GM18508 (cell line): ENCODE measurements around the gene TEC.
A peak's percentile ranks its signal among the peaks of the same experiment; 100 is the strongest.

Source experiments
- ATAC-seq: cut with Tn5 transposase; IDR thresholded peaks from one replicate; pipeline ENCODE4 v1.9.1; 2021; ENCODE audit warnings: moderate number of reproducible peaks; ENCODE audit not compliant: insufficient read depth, unreplicated experiment

Gene TEC

GRCh38 chr4:48131736-48132135 is 137.9 kb downstream of the TEC start:
- no peak for ATAC-seq

GRCh38 chr4:48130100-48130499 is 139.5 kb downstream of the TEC start:
- no peak for ATAC-seq

DNA sequence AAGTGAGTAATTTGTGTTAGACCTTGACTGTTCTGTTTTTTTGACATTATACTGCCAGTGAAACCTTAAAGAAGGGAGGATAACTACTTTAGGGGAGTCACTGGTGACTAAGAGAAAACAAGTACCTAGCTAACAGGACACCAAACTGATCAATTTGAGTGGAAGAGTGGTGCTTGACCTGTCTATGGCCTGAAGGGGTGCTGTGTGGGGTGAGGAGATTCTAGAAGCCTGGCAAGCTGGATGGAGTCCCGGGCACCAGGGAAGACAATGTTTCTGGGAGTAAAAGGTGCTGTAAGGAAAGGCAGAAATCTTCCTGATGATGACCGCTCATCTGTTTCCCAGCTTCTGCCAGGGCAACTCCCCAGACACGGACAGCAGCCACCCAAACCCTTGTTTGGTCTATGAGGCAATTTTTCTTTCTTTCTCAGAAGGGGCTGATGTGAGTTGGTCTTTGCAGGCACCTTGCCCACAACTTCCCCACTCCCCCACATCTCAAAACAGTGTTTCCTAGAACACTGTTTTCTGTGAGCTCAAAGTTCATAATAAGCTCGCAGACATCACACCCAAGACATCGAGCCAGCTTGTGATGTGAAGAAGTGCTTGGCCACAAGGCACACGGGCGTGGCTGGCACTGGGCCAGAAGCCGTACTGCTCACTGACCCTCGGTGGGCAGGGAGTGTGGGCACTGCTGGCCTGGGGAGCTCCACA is 140.2 kb downstream of the TEC start:
- no peak for ATAC-seq

- ATAC-seq: peak; percentile 88
These were observed 141.8 kb downstream of the TEC start for GRCh38 chr4:48127682-48128404.

GRCh38 chr4:48127231-48127630 is 142.4 kb downstream of the TEC start:
- ATAC-seq: no peak

DNA sequence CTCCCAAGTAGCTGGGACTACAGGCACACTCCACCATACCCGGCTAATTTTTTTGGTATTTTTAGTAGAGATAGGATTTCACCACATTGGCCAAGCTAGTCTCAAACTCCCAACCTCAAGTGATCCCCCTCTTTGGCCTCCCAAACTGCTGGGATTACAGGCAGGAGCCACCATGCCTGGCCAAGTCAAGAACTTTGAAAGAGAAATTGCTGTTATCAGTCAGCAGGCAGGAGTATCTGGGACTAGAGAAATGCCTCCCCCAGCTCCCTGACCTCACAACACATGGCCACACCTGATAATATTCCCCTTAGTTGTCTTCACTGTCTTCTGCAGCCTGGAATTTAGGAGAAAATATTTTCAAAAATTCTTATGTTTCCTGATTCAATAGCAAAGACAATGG is 143.0 kb downstream of the TEC start:
- ATAC-seq: no peak

- ATAC-seq: no peak
These were observed 144.8 kb downstream of the TEC start for GRCh38 chr4:48124870-48125269.

- no peak for ATAC-seq
These were observed 146.9 kb downstream of the TEC start for GRCh38 chr4:48122756-48123155.

DNA sequence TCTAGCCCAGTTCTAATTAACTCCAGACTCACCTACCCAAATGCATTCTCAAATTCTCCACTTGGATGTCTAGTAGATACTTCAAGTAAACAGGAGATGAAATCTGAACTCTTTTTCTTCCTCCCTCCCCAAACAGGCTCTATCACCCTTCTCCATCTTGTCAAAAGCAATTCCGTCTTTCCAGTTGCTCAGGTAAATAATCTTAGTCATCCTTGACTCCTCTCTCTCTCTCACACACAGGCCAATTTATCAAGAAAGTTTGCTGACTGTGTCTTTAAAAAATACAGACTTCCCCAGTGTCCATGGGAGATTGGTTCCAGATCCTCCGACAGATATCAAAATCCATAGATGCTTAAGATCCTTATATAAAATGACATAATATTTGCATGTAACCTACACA is 148.5 kb downstream of the TEC start:
- no peak for ATAC-seq

- ATAC-seq: no peak
These were observed 149.5 kb downstream of the TEC start for GRCh38 chr4:48120132-48120531.

DNA sequence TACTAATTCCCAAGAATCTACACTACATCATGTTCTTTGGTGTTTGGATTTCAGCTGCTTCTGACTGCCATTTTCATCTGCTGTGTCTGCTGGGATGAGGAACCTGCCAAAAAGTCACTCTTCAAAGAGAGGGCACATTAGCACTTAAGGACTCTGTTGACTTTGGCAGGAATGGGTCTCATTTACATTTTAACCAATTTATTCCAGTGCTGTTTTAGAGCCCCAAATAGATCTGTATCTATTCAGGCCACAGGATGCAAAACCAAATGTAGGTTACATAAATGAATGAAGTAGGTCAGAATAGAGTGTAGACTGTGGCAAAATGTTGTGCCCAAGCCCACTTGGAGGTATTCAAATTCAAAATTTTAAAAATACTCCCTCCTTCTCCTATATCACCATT is 150.0 kb downstream of the TEC start:
- ATAC-seq: no peak

DNA sequence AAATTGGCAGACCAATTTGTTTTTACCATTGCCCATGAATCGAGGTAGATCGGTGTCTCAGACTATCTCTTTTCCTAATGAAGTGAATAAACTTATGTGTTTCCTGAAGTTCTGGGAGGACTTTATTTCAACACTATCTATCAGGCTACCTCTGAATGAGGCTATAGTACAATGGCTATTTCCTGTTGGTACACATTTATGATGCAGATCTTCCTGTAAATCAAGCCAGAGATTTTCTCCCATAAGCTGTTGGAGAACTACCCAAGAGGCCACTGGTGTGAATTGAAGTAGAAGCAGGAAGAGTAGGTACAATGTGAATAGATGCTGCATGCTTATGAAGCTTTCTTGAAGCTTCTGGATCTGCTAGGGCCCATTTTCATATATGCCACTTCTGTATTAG is 151.6 kb downstream of the TEC start:
- ATAC-seq: no peak

DNA sequence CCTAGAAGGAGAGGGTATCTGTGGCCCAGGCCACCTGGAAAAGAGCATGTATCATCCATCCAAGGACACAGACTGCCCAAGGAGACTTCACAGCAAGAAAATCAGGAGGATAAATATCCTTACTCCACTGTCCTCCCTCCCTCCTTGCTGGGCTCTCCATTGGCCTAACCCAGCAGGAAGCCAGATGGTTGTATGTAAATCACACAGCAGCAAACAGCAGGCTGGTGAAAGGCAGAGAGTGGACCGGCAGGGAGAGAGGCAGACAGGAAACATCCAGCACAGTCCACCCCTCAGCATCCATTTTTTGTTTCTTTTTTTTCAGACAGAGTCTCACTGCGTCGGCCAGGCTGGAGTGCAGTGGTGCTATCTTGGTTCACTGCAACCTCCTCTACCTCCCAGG is 153.1 kb downstream of the TEC start:
- no peak for ATAC-seq

GRCh38 chr4:48114412-48114811 is 155.2 kb downstream of the TEC start:
- ATAC-seq: no peak

GRCh38 chr4:48112017-48112667 is 157.5 kb downstream of the TEC start:
- no peak for ATAC-seq

GRCh38 chr4:48110452-48110978 is 159.1 kb downstream of the TEC start:
- ATAC-seq: no peak

- ATAC-seq: peak; percentile 65
These were observed 160.0 kb downstream of the TEC start for GRCh38 chr4:48109413-48110263.

DNA sequence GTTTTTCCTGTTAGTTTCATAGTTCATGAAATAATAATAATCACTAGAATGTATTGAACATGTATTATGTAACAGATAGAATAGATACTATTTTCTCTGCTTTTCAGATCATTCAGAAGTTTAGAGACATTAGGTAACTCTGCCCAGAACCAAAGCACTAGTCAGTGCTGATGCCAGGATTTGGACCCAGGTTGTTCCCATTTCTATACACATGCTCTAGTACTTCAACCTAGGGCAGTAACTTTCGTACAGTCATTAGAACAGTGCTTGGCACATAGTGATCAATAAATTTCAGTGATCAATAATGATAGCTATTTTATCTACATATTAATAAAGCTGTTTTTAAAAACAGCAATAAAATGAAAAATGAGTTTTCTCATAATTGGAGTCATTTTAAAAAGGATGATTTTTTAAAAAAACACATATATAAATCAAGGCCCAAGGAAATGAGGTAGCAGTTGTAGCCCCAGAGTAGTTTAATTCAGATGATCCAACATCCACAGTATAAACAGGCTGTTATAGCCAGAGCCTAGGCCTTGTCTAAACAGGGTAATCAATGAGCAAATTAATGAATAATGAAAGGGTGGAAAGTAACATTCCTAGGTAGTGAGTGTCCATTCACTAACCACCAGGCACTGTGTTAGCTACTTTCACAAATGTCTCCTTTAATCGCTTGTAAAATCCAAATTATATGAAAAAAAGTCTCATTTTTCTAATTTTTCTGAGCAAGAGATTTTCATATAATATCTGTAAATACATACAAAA is 161.1 kb downstream of the TEC start:
- no peak for ATAC-seq

- ATAC-seq: no peak
These were observed 164.4 kb downstream of the TEC start for GRCh38 chr4:48105230-48105629.
